Stimulated activated naive CD8-positive, alpha-beta T cell treated with anti-CD3 and anti-CD28 coated beads, Interleukin-15, Interleukin-2, amounts not matched to agents 100 U/mL and 50 U/mL, for 24 hours (primary cell): ENCODE results near the gene PDE2A.
A peak's percentile ranks its signal among the peaks of the same experiment; 100 is the strongest.

Experiments
- ATAC-seq: fragments of 150-1000 bp; cut with Tn5 transposase; one replicate; pipeline ENCODE4 v1.10.0; 2021
- DNase-seq: peaks from one replicate; pipeline ENCODE4 v3.0.0; 2021

PDE2A gene

DNA sequence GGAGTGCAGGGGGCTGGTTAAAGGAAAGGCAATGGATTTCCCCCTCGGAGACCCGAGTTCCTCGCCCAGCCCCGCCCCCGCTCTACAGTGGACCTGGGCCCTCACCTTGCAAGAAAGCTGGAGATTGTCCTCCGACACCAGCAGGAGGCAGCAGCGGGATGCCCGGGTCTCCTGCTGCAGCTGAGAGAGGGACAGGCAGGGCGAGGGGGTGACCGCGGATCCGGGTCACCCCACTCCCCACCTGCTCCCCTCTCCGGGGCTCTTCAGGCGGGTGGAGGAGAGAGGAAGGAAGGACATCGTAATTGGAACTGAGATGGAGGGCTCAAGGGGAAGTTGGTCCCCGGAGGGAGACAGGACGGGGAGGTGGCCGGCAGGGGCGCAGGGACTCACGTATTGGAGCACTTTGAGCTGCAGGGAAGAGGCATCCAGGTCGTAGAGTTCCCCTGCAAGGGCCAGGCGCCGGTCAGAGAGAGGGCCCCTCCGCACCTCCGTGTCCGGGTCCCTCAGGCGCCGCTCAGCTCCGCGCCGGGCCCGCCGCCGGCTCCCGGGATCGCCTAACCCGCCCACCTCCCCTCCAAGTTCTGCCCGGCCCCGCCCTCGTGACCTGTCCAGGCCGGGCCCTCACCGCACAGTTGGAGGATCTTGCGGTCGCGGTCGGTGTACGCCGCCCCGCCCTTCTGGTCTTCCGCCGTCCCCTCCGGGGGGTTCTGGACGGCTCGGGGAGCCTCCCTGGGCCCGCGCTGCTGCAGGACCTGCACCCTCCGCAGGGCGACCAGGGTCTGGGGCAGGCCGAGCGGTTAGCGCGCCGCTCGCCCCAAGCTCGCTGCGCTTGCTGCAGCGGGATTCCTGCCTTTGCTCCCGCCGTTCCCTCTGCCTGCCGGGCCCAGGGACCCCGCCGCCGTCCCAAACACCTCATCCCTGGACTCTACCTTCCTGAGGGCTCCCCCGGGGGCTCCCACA lies 84.1 kb downstream of the PDE2A start:
- DNase-seq: peak; percentile 64
- ATAC-seq: no peak

DNA sequence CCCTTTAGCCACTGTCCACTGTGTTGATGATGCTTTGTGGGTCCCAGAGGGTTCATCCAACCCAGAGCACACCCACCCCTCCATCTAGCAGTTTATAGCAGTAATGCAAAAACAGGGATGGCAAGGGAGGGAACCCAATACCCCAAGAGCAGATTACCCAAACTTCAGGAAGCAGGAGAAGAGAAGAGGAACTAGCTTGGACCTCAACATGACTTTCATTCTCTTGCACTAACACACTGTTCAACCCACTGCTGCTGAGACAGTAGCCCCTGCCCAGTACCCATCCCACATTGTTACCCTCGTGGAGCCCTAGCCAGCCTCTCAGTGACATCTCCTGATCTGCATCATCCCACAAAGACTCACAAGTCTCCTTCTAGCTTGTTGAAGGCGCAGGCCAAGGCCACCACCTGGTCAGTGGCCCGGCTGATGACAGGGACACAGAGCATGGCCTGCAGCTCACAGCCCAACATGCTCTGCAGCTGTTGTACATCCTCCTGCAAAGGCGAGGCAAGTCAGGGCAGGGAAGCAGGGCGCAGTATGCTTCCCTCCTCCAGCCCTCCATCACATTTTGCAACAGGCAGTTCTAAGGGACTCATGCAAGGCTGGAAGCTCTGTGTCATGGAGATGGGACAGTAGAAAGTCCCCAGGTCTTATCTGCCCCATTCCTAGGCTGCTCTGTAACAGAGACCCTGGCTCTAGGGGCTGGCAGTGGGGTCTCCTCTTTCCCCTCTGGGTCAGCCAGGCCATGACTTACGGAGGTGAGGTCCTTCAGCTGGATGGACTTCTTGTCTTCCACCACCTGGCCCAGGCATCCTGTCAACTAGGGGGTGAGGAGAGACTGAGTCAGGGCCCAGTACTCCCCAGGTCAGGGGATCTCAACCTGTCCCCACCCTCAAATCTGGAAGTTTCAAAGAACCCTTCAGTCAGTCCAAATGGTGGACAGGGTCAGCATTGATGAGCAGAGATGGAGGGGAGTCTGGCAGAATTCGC lies 85.5 kb downstream of the PDE2A start:
- DNase-seq (no peak), ATAC-seq (no peak)

DNA sequence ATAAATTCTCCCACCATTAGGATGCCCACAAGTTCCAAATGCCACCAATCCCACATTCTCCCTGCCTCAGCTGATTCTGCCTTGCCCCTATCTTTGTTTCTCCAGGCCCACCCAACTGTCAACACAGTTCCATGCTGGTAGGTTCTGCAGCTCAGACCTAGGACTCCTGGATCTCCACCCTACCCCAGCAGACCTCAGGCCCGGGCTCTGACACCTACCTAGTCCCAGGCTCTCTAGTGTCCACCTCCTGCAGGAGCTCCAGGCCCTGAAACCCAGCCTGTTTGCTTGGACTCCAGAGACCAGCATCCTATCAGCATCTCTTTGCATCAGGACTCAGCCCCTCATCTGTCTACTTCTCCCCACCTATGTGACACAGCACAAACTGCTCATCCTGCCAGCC lies 86.5 kb downstream of the PDE2A start:
- no peak for ATAC-seq

DNA sequence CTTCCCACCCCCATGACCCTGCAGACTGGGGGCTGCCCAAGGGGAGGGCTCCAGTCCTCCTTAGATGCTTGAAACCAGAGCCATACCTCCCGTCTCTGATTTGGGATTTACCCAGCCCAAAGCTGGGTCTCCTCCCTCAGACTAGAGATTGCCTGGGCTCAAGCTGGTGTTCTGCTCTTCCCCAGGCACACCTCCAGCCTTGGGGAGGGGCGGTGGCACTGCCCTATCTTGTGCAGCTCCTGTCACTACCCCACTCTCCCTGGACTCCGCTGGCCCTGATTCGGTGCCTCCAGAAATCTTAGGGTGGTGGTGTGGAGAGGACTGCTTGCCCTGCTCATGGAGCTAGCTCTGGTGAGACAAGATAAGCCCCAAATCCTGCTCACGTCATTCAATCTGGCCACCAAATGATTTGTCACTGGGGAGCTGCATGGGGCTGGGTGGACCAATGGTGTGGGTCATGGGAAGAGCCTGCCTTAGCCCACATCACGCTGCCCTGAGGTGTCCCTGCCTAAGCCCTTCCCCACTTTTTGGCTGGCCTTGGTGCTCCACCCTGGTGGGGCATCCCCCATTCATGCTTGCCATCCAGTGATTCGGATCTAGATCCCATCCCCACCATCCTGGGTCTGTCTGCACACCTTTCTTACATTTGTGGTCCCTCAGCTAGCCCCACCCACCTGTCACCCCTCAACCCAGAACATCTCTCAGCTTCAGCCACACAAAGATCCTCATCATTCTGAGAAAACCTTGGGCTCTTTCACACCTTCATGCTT lies 87.7 kb downstream of the PDE2A start:
- no peak for DNase-seq
- no peak for ATAC-seq

More for the DNA sequence above, 86.5 kb downstream of the PDE2A start:
- no peak for DNase-seq

DNA sequence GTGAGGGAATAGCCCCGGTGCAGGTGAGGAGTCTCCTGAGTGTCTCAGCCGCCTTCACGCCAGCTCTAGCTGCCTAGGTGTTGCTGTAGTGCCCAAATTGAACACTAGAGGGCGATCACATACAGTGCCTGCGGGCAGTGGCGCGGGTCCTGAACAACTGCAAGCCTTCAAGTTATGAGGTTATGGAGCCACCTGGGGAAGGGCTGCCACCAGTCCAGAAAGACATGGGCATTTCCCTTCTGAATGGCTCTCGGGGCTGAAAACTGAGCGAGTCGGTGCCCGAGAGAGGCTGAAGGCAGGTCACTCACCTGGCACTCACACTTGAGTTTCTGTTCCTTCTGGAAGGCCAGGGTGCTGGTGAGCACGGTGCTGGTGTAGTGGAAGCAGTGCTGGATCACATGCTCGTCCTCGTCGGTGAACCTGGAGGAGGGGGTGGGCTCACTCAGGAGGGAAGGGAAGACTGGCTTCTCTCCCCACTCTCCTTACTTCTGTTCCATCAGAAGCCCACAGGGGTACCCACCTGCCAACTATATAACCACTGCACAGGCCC lies 88.4 kb downstream of the PDE2A start:
- DNase-seq (peak; percentile 68), ATAC-seq (peak; percentile 52)

DNA sequence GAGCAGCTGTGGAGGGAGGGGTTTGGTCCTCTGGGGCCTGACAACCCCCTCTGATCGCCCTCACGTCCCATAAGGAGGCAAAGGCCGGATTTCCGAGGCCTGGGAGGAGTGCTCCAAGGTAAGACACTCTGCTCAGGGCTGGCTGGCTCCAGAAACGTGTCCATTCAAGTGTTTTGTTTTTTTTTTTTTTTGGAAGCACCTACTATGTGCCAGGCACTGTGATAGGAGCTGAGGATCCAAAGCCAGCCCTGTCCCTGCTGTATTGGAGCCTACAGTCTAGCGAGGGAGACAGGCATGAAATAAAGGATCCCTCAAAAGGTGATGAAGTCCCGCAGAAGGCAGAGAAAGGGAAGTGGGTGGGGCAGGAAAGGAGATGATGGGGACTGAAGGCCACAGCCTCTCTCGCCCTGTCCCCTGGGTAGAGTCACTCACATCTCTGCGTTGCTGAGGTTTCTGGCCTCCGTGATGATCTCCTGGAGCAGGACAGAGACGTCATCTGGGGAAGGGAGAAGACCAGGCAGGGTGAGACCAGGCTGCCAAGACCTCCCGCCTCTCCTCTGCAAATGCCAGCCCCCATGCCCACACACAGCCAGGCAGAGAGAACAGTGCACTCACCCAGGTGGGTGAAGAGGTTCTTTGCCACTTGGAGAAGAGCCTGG lies 89.2 kb downstream of the PDE2A start:
- DNase-seq: no peak
- ATAC-seq: no peak

DNA sequence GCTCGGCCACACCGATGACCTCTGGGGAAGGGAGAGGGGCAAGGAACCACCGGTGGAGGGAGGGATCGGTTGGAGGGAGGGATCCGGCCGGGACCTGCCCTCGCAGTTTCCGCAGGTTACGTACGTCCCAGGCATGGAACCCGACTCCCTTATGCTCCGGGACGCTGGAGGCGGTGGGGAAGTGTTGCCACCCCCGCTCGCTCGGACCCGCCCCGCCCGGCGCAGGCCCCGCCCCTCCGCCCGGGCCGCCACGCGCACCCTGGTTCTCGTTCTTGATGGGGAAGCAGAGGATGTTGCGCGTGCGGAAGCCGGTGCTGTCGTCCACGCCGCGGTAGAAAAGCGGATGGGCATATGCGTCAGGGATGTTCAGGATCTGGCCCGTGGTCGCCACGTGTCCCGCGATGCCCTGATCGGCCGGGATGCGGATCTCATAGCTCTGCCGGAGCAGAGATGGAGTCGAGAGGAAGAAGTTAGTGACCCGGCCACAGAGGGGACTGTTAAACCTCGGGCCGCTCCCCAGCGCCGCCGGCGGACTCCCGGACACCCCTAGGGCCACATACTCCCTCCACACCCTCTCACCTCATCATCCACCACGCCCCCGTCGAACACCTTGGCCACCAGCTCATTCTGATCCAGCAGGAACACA lies 89.8 kb downstream of the PDE2A start:
- peak; percentile 53 for DNase-seq
- ATAC-seq: peak; percentile 11

DNA sequence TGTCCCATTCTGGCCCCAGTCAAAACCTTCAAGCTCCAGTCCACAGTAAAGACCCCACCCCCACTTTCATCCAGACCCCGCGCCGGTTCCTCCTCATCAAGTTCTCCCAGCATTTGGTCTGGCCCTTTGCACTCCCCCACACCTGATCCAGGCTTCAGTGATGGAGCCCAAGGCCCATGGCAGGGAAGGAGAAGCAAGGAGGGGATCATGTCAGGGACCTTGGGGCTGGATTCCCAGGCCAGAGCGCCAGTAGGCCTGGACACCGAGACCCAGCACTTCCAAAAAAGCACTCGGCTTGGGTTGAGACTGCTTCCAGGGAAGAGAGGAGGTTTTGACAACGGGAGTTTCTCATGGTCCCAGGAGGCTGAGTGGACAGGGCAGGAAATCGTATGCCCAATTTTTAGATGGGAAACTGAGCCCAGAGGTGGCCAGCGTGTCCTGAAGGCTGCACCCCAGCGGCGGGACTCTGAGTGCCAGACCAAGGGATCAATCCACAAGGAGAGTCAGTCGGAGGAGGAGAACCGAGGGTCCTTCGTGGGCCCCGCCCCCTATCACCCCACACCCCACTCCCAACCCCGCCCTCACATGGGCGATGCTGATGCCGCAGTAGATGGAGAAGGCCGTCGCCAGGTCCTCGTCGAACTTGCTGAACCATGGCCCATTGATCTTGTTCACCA lies 90.5 kb downstream of the PDE2A start:
- DNase-seq: no peak
- no peak for ATAC-seq

DNA sequence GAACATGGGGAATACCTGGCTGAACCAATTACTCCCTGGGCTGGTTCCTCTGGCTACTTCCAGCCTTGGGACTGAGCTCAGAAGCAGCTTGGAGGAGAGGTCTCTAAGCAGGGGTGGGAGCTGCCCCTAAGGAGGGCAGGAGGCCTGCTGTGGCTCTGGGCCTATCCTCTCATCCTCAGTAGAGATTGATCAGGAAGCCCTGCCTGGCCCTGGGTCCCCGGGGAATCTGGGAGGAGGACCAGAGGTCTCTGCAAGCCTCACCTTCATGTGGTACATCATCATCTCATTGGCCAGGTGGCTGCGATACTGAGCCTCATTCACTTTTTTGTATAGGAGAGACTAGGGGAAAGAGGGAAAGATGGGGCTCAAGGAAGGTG lies 91.1 kb downstream of the PDE2A start:
- no peak for ATAC-seq
- DNase-seq: no peak

DNA sequence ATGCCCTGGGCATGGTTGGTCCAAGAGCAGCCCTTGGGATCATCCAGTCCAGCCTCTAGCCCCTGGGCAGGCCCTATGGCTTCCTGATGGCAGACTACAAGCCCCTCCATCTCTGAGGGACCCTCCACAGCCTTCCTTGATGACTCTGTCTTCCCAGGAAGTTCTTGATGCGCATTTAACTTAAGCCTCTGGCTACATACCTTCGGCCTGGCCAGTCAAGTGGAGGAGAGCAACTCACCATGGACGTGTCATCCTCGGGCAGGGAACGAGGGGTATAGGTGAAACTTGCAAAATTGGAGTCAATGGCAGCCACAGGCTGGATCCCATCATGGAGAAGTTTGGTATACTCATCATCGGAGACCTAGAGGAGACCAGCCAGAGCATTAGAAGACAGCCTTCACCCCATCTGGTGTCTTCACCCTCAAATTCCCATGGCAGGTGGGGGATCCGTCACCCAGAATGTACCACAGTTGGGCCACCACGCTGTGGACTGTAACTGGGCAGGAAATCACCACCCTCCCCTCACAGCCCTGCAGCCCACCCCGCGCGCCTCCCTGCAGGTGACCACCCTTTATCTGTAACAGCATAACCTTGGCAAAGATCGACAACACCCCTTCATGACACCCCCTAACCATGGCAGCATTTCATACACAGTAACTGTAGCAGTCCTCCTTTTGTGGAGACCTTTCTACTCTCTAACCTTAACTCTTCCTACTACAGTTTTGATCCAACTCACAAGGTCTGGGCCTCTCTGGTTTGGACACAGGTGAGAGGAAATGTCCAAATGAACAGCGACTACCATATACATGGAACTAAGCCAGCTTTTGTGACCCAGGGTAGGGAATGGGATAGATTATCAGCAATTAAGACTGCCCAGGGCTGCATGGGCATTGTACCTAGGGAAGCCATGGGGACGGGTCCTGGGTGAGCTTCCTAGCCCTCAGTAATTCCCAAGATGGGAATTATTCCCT lies 91.7 kb downstream of the PDE2A start:
- DNase-seq: no peak
- ATAC-seq: no peak

DNA sequence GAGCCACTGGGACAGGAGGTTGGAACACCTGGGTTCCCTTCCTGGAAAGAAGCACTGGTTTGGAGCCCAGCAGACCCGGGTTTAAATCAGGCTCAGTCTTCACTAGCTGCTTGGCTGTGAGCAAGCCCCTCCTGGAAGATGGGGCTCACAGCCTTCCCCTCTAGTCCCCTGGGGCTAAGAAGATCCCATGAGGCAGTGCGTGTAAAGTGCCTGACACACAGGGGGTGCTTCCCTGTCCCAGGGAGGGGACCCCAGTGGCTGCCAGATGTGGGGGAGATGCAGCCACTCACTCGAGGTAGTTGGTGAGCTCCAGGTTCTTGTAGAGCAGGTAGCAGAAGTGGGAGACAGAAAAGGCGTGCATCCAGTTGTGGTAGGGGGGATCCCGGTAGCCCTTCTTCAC lies 93.2 kb downstream of the PDE2A start:
- DNase-seq (no peak), ATAC-seq (no peak)

DNA sequence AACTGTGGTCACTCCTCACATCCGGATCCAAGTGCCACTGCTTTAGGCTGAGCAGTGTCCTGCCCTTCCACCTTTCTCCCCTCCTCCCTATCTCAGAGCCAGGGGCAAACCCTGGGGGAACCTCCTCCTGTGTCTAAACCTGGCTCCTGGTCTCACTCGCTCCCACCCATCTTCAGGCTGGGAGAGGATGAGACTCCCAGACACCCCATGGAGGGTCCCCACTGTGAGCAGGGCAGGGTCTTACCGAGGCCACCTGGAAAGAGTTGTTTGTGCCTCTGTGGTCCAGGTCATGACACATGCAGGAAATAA lies 93.6 kb downstream of the PDE2A start:
- ATAC-seq: no peak

DNA sequence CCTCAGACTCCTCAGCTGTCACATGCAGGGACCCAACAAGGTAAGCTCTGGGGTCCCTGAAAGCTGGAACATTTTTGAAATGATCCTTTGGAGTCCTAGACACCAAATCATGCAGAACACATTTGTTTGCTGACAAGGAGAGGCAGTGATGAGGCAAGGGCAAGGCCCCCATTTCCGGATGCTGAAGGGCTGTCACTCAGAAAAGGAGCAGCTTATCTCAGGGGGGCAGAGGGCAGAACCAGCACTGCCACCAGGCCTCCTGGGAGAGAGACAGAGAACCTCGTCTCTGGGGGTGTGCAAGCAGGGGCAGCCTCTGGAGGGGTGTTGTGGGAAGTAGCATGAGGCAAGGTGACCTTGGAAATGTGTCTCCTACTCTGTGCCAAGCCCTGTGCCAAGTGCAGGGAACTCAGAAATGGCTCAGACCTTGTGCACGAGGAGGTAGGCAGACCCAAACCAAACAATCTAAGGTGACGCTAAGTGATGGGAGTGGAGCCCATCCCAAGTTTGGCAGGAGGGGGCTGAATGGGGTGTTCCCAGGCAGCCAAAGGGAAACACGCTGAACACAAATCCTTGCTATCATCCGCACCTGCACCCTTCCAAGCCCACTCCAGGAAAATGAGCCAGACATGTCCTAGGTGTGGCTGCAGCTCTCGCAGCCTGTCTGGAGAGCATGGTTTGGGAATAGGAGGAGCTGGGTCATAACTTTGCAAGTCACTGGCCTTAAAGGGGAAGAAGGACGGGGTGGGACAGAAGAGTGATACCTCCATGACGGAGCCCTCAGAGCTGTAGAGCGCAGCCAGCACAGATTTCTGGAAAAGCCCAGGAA lies 94.2 kb downstream of the PDE2A start:
- ATAC-seq (no peak), DNase-seq (no peak)

More for the DNA sequence above, 93.6 kb downstream of the PDE2A start:
- DNase-seq: no peak

DNA sequence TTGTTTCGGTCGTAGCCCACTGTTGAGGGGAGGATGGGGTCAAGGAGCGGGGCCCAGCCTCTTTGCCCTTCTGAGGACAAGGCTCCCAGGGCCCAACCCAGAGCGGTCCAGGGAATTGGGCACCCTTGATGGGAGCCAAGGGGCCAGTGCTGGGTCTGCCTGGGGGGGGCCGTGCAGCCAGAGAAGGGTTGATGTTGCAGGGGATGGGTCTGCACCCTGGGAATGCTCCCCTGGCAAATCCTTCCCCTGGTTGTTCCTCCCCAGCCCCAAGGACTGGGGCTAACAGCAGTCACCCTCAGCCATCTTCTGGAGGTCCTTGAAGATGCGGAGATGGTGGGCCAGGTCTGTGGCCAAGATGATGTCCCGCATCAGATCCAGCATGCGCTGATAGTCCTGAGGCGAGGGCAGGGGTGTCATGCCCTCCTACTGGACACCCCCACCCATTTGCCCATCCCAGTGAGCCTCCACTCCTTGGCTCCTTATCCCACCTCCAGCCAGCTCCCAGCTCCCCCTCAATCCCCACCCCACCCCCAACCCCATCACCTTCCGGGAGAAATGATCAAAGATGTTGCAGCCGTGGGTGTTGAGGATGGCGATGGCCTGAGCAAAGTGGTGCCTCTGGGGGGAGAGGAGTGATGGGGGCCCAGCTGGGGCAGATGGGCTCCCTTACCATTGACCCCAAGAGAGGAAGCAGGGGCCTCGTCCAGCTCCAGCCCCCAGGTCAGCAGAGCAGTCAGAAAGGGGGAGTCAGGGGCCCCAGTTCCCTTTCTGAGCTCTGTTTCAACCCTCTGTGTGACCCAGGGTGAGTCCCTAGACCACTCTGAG lies 95.0 kb downstream of the PDE2A start:
- DNase-seq: no peak

DNA sequence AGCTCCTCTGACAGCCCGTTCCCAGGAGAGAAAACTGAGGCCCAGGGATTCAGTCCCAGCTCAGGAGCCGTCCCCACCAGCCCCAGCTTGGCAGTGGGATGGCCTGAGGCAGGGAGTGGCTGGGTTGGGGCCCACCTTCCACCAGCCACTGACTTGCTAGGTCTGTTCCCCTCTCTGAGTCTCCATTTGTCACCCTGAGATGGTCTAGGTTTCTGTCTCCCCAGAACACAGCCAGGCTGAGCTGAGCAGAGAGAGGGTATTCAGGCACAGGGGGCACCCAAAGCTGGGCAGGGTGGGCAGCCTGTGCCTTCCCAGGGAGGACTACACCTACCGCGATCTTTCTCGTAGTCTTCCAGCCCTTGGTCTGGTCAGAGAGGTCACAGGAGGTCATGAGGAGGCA lies 95.7 kb downstream of the PDE2A start:
- ATAC-seq (no peak), DNase-seq (no peak)

More for the DNA sequence above, 95.0 kb downstream of the PDE2A start:
- no peak for ATAC-seq

DNA sequence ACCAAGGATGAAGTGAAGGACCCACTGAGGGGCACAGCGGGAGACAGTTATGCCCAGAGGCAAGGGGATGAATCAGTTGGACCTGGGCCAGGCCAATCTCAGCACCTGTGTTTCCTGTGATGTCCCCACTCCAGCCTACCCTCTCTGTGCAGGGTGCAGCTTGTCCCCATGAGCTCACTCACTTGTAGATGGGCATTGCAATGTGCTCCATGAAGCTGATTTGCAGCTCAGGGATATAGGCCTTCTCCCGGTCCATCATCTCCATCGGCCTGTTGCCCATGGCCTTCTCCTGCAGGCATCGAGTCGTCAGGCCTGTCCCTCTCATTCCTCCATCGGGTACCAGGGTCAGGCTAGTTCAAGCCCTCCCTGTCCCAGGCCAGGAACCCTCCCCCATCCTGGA lies 96.2 kb downstream of the PDE2A start:
- DNase-seq (no peak), ATAC-seq (no peak)

DNA sequence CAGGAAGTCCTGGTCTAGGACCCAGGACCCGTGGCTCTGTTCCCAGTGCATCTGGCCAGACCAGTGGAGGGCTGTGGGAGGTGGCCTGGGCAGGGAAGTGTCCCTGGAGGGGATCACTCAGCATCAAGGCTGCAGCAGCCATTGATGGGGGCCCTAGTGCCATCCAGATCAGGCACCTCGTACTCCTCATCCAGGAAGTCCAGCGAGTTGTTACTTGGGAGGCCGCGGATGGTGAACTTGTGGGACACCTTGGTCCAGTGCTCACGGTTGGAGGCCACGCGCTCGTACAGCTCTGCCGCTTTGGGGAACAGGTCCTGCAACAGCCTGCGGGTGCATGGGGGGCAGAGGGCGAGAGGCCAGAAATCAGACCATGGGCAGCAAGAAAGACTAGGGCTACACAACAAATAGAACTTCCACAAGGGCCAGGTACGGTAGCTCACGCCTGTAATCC lies 96.9 kb downstream of the PDE2A start:
- ATAC-seq: no peak
- DNase-seq: no peak
